HEK293 (cell line): ENCODE results near the gene ACIN1.

Source experiments
- CTCF ChIA-PET: fragments of 350-600 bp; formaldehyde crosslinking; extraction: SDS; loops from one replicate; lab custom pipeline; 2021; ENCODE audit warnings: antibody characterized with exemption; lab: Yijun Ruan, JAX
- POLR2A ChIA-PET: fragments of 300-600 bp; formaldehyde crosslinking; extraction: SDS; loops from one replicate; lab custom pipeline; 2020; ENCODE audit warnings: antibody characterized with exemption, inconsistent platforms; lab: Yijun Ruan, JAX
- H3K27ac ChIP-seq: fragments of 200-500 bp; sonication (Bioruptor generic); 2 replicates; pipeline ENCODE4 v1.5.1; 2014; ENCODE audit warnings: low read depth, low read length, control low read depth, inconsistent platforms; ENCODE audit errors: extremely low read depth
- H3K36me3 ChIP-seq, 2 experiments: fragments of 200-500 bp in 1 of 2; sonication (Bioruptor generic) in 1 of 2; 1 replicate in 1 of 2; 2 replicates in 1 of 2; pipeline ENCODE4 v1.5.1; 2014 to 2017; ENCODE audit warnings: inconsistent platforms in 2 of 2, low read length in 2 of 2; ENCODE audit not compliant: control insufficient read depth in 2 of 2, insufficient read depth in 1 of 2
- H3K4me1 ChIP-seq: fragments of 200-500 bp; sonication (Bioruptor generic); 2 replicates; pipeline ENCODE4 v1.5.1; 2014; ENCODE audit warnings: mild to moderate bottlenecking, low read length, inconsistent platforms; ENCODE audit not compliant: control insufficient read depth, insufficient read depth
- H3K4me3 ChIP-seq: 2 replicates; pipeline ENCODE4 v1.5.1; 2011; ENCODE audit warnings: low read depth, mild to moderate bottlenecking, control low read depth, low read length, moderate library complexity
- H3K9me3 ChIP-seq: fragments of 200-500 bp; sonication (Bioruptor generic); 2 replicates; pipeline ENCODE4 v1.5.1; 2014; ENCODE audit warnings: low read depth, low read length, inconsistent platforms; ENCODE audit not compliant: control insufficient read depth, insufficient read depth
- IKZF3 ChIP-seq: fragments of 450-650 bp; IDR thresholded peaks from 2 replicates; pipeline ENCODE4 v1.5.0; 2018; ENCODE audit warnings: missing biosample characterization, mild to moderate bottlenecking, missing genetic modification characterization, moderate library complexity
- INSM2 ChIP-seq: fragments of 450-650 bp; formaldehyde crosslinking; IDR thresholded peaks from 2 replicates; pipeline ENCODE4 v1.5.1; 2016; ENCODE audit warnings: missing biosample characterization, missing genetic modification characterization
- KLF10 ChIP-seq: fragments of 450-650 bp; IDR thresholded peaks from 2 replicates; pipeline ENCODE4 v1.5.1; 2018; ENCODE audit warnings: missing biosample characterization, mild to moderate bottlenecking, missing genetic modification characterization
- PRDM6 ChIP-seq: fragments of 450-650 bp; formaldehyde crosslinking; IDR thresholded peaks from 2 replicates; pipeline ENCODE4 v1.5.1; 2017; ENCODE audit warnings: missing biosample characterization, missing genetic modification characterization
- SCRT1 ChIP-seq: fragments of 450-650 bp; formaldehyde crosslinking; IDR thresholded peaks from 2 replicates; pipeline ENCODE4 v1.5.1; 2016; ENCODE audit warnings: missing biosample characterization, missing genetic modification characterization, borderline replicate concordance
- SCRT2 ChIP-seq: fragments of 450-650 bp; formaldehyde crosslinking; IDR thresholded peaks from 2 replicates; pipeline ENCODE4 v1.5.1; 2016; ENCODE audit warnings: missing biosample characterization, missing genetic modification characterization
- ZBTB11 ChIP-seq: fragments of 450-650 bp; formaldehyde crosslinking; conservative IDR thresholded peaks from 2 replicates; pipeline ENCODE4 v1.5.1; 2016; ENCODE audit warnings: low read depth, missing biosample characterization, missing genetic modification characterization
- ZNF121 ChIP-seq: fragments of 450-650 bp; formaldehyde crosslinking; IDR thresholded peaks from 2 replicates; pipeline ENCODE4 v1.5.1; 2016; ENCODE audit warnings: missing biosample characterization, missing genetic modification characterization
- ZNF184 ChIP-seq: fragments of 450-650 bp; IDR thresholded peaks from 2 replicates; pipeline ENCODE4 v1.5.1; 2018; ENCODE audit warnings: missing biosample characterization, mild to moderate bottlenecking, missing genetic modification characterization
- ZNF248 ChIP-seq: fragments of 450-650 bp; formaldehyde crosslinking; IDR thresholded peaks from 2 replicates; pipeline ENCODE4 v1.5.1; 2017; ENCODE audit warnings: missing biosample characterization, missing genetic modification characterization
- ZNF416 ChIP-seq: fragments of 450-650 bp; formaldehyde crosslinking; IDR thresholded peaks from 2 replicates; pipeline ENCODE4 v1.5.1; 2016; ENCODE audit warnings: missing biosample characterization, missing genetic modification characterization
- ZNF530 ChIP-seq: fragments of 450-650 bp; formaldehyde crosslinking; IDR thresholded peaks from 2 replicates; pipeline ENCODE4 v1.5.1; 2016; ENCODE audit warnings: low read depth, missing biosample characterization, missing genetic modification characterization
- ZNF561 ChIP-seq: fragments of 450-650 bp; IDR thresholded peaks from 2 replicates; pipeline ENCODE4 v1.5.1; 2018; ENCODE audit warnings: missing biosample characterization, missing genetic modification characterization, borderline replicate concordance
- ZNF580 ChIP-seq: fragments of 450-650 bp; formaldehyde crosslinking; IDR thresholded peaks from 2 replicates; pipeline ENCODE4 v1.5.1; 2016; ENCODE audit warnings: missing biosample characterization, missing genetic modification characterization
- ZNF610 ChIP-seq: fragments of 450-650 bp; formaldehyde crosslinking; IDR thresholded peaks from 2 replicates; pipeline ENCODE4 v1.5.1; 2016; ENCODE audit warnings: missing biosample characterization, missing genetic modification characterization, borderline replicate concordance
- ZNF624 ChIP-seq: fragments of 450-650 bp; formaldehyde crosslinking; IDR thresholded peaks from 2 replicates; pipeline ENCODE4 v1.5.1; 2017; ENCODE audit warnings: missing biosample characterization, missing genetic modification characterization
- ZNF692 ChIP-seq: fragments of 450-650 bp; formaldehyde crosslinking; IDR thresholded peaks from 2 replicates; pipeline ENCODE4 v1.5.1; 2016; ENCODE audit warnings: missing biosample characterization, missing genetic modification characterization
- ZNF704 ChIP-seq: fragments of 450-650 bp; formaldehyde crosslinking; IDR thresholded peaks from 2 replicates; pipeline ENCODE4 v1.5.1; 2016; ENCODE audit warnings: missing biosample characterization, missing genetic modification characterization
- ZNF76 ChIP-seq: fragments of 450-650 bp; formaldehyde crosslinking; IDR thresholded peaks from 2 replicates; pipeline ENCODE4; 2016; ENCODE audit warnings: low read depth, missing biosample characterization, missing genetic modification characterization, borderline replicate concordance
- ZNF837 ChIP-seq: fragments of 450-650 bp; formaldehyde crosslinking; IDR thresholded peaks from 2 replicates; pipeline ENCODE4 v1.5.1; 2016; ENCODE audit warnings: missing biosample characterization, missing genetic modification characterization
- ZSCAN23 ChIP-seq: fragments of 450-650 bp; formaldehyde crosslinking; IDR thresholded peaks from 2 replicates; pipeline ENCODE4 v1.5.1; 2016; ENCODE audit warnings: missing biosample characterization, missing genetic modification characterization
- ZSCAN5A ChIP-seq: fragments of 450-650 bp; formaldehyde crosslinking; IDR thresholded peaks from 2 replicates; pipeline ENCODE4 v1.5.1; 2016; ENCODE audit warnings: missing biosample characterization, missing genetic modification characterization

The ACIN1 gene

GRCh38 chr14:23094666-23095195, at the start of gene ACIN1 (continued):
- TF ChIP-seq ZNF76 (tag by site-specific recombination) (peak; percentile 22; the same call in 1 of the 2 replicates), INSM2 (tag by site-specific recombination) (peak; percentile 59; the same call in 1 of the 2 replicates), ZNF530 (tag by site-specific recombination) (no peak), ZBTB11 (tag by site-specific recombination) (no peak), ZNF610 (peak; percentile 60; the same call in 1 of the 2 replicates), ZNF416 (tag by site-specific recombination) (no peak), ZNF624 (tag by site-specific recombination) (no peak), ZNF704 (tag by site-specific recombination) (no peak), KLF10 (tag by site-specific recombination) (peak; percentile 52; the same call in 1 of the 2 replicates), ZNF580 (no peak)

GRCh38 chr14:23143911-23144310, 49.0 kb upstream of the ACIN1 start:
- Histone ChIP-seq H3K4me1 (0 out of 2 replicates have a peak, but pooled peaks cover 2% of the 10 kb centered on the region), H3K36me3 (peaks cover 0 to 7% of the 10 kb centered on the region in 2 experiments; a peak in 1 of 3 replicates), H3K9me3 (no peaks in the 10 kb centered on the region), H3K4me3 (no peak overlapping the region)
- CTCF ChIA-PET = interaction anchor here (0.7 to 3.2 kb wide), 8 partner anchors 19 to 522 kb away, joined by 3 to 20 read pairs (median 4); partner anchors contain the start of gene SLC7A8
- POLR2A ChIA-PET = no interaction called here
- TF ChIP-seq SCRT2 (tag by site-specific recombination) (no peak), ZSCAN23 (no peak), SCRT1 (no peak), ZSCAN5A (tag by site-specific recombination) (no peak), ZNF184 (no peak), ZNF561 (tag by site-specific recombination) (no peak), ZNF416 (tag by site-specific recombination) (no peak), ZNF692 (tag by site-specific recombination) (no peak), ZNF837 (tag by site-specific recombination) (no peak), PRDM6 (tag by site-specific recombination) (no peak), ZNF248 (tag by site-specific recombination) (no peak), ZNF121 (tag by site-specific recombination) (no peak), IKZF3 (tag by site-specific recombination) (no peak)
- TF ChIP-seq, all 188 proteins: peak for 0
- H3K27ac ChIP-seq = no peak overlapping the region
